Nasal cavity respiratory epithelium epithelial cell of viscerocranial mucosa (primary cell): ENCODE results near the gene AP1M2. TPM values are rescaled to one million over a fixed set of nuclear protein-coding genes. Genes with fewer than 3 reads are reported as not detected.

Experiments
- total RNA-seq: library from RNA; depleted of rRNA; stranded (reverse); fragments of >200 nt; gene quantifications from 2 replicates; pipeline ENCODE4 v1.2.3, GENCODE V29; 2014

Gene AP1M2
- total RNA-seq: 111 and 115 TPM in 2 replicates

GRCh38 chr19:10587022-10587838, at the start of gene AP1M2:
AP1M2 (minus strand) TSS chr19:10587312; CDS start chr19:10587231, 81 bp downstream.

GRCh38 chr19:10625003-10625761, 38.1 kb upstream of the AP1M2 start, which contains the start of gene SLC44A2:
SLC44A2 (plus strand) TSS chr19:10625553; CDS start chr19:10625634, 81 bp downstream.

GRCh38 chr19:10568826-10569651, 18.1 kb downstream of the AP1M2 start, which contains the start of gene CDKN2D:
CDKN2D (minus strand) TSS chr19:10568979; CDS start chr19:10568653, 326 bp downstream.

GRCh38 chr19:10565567-10566407, 21.3 kb downstream of the AP1M2 start, which contains the start of gene KRI1:
KRI1 (minus strand) TSS chr19:10566010; CDS start chr19:10565999, 11 bp downstream.

GRCh38 chr19:10543420-10544241, 43.5 kb downstream of the AP1M2 start, which contains the start of gene ATG4D:
ATG4D (plus strand) TSS chr19:10543904; CDS start chr19:10544091, 187 bp downstream.

Other genes with a start within 250 kb of the AP1M2 start
- 1.7 and 2.6 TPM in 2 replicates for gene ICAM3, start 247.7 kb downstream of the AP1M2 start, total RNA-seq
- gene TYK2, start 206.7 kb downstream of the AP1M2 start, total RNA-seq: 41.4 and 70.1 TPM in 2 replicates
- gene CDC37, start 183.8 kb downstream of the AP1M2 start, total RNA-seq: 127 and 150 TPM in 2 replicates
- gene PDE4A, start 166.8 kb downstream of the AP1M2 start, total RNA-seq: 0.34 and 1.9 TPM in 2 replicates
- 51.6 and 61.2 TPM in 2 replicates for gene KEAP1, start 84.0 kb downstream of the AP1M2 start, total RNA-seq
- gene S1PR5, start 69.9 kb downstream of the AP1M2 start, total RNA-seq: 4.4 and 19.5 TPM in 2 replicates
- gene ATG4D, start 43.4 kb downstream of the AP1M2 start, total RNA-seq: 28.9 and 34.9 TPM in 2 replicates
- 13.3 and 17.7 TPM in 2 replicates for gene KRI1, start 21.3 kb downstream of the AP1M2 start, total RNA-seq
- gene CDKN2D, start 18.3 kb downstream of the AP1M2 start, total RNA-seq: 9.3 and 13.3 TPM in 2 replicates
- 38.6 and 81.3 TPM in 2 replicates for gene SLC44A2, start 38.2 kb upstream of the AP1M2 start, total RNA-seq
- 100 and 133 TPM in 2 replicates for gene ILF3, start 67.0 kb upstream of the AP1M2 start, total RNA-seq
- gene QTRT1, start 114.1 kb upstream of the AP1M2 start, total RNA-seq: 15.0 and 25.0 TPM in 2 replicates
- 64.3 and 144 TPM in 2 replicates for gene DNM2, start 130.8 kb upstream of the AP1M2 start, total RNA-seq
- gene TMED1, start 248.9 kb upstream of the AP1M2 start, total RNA-seq: 16.6 and 26.3 TPM in 2 replicates